NCI-H1417 treated with DMSO at 0.1 percent for 48 hours (cell line): ENCODE data around the gene PAXX.

ENCODE experiments used
- DNase-seq: peaks from one replicate; lab custom pipeline; 2025; lab: John Stamatoyannopoulos, UW

PAXX gene

GRCh38 chr9:136982232-136983051 lies 9.8 kb upstream of the PAXX start, which contains the start of gene LCNL1:
LCNL1 (plus strand) TSS chr9:136982993; CDS start chr9:136983587, 594 bp downstream.
- no peak for DNase-seq

DNA sequence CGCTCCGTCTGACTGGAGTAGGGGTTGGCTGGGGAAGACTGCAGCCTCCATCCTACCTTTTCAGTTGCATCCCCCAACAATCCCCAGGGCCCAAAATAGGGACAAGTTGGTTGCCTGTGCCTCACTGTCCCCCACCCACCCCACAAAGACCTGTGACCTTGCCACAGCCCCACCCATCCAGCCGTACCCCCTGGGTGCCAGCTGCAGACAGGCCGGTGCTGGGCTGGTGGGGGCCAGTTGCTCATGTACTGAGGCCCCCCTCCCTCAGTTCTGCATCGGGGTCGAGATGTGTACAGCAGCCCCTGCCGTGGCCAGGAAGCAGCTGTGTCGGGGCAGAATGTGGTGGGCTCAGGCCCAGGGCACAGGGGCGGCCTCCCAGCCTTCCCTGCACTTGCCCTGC lies 9.1 kb upstream of the PAXX start:
- DNase-seq: no peak

GRCh38 chr9:136983656-136984314 lies 8.4 kb upstream of the PAXX start:
- no peak for DNase-seq

DNA sequence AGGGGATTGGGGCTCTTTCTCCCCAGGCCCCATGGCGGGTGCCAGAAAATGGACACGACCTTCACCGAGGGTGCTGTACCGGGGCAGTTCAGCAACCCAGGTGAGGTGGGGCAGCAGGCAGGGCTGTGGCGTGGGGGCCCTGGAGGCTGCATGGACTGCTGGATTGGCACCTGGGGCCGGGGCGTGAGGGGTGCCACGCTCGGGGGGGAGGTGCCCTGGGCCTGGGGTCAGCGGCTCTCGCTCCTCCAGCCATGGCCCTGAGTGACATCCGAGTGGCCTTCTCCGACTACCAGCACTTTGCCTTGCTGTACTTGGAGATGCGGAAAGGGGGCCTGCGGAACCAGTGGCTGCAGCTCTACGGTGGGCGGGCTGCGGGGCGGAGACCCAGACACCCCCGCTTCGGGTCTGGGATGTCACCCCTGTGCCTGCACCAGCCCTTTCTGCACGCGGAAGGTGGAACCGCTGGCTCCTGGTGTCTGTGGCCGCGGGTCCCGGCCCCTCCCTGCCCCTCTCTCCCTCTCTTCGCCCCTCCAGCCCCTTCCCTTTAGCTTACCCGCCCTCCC lies 7.7 kb upstream of the PAXX start:
- DNase-seq: no peak

DNA sequence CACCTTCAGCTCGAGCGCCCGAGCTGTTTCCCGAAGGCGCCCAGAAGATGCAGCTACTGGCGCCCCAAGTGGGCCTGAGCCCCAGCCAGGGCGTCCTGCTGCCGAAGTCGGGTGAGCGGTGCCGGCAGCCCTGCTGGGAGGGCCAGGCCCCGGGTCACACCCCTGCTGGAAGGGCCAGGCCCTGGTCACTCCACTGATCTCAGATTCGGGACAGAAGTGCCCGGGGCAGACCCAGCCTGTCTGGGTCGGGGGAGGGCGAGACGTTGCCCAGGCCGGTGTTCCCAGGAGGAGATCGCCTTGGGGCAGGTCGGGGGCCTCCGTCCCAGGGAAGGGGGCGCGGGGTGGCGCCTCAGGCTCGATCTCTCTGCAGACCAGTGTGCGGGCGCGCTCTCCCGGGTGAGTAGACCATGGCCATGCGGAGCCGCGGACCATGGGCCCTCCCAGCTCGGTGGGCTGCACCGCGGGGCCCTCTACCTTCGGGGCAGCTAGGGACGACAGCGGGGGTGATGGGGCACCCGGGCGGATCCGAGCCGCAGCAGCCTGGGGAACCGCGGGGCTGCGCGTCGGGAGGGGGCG lies 7.1 kb upstream of the PAXX start:
- DNase-seq: no peak

DNA sequence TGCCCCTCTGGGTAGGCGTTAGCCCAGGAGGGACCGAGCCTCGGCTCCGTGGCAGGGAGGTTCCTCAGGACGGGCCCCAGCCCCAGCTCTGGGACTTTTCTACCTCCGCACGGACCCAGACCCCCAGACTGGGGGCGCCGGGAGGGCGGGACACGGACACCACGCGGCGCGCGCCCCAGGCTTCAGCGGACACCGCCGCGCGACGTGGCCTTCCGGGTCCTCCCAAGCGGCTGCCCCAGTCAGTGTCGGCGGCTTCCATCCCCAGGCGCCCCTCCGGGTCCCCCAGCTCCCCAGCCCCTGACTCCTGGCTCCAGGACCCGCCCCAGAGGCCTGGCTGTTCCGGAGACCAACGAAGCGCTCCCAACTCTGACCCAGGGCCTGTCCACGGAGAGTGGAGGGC lies 6.4 kb upstream of the PAXX start:
- no peak for DNase-seq

DNA sequence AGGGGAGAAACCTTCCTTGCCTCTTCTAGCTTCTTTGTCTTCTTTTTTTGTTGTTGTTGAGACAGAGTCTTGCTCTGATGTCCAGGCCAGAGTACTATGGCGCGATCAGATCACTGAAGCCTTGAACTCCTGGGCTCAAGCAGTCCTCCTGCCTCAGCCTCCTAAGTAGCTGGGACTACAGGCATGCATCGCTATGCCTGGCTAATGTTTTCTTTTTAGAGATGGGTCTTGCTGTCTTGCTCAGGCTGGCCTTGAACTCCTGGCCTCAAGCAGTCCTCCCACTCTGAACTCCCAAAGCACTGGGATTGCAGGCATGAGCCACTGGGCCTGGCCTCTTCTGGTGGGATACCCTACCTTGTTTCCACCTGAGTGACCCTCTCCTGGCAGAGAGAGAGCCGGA lies 3.4 kb upstream of the PAXX start:
- DNase-seq: no peak

DNA sequence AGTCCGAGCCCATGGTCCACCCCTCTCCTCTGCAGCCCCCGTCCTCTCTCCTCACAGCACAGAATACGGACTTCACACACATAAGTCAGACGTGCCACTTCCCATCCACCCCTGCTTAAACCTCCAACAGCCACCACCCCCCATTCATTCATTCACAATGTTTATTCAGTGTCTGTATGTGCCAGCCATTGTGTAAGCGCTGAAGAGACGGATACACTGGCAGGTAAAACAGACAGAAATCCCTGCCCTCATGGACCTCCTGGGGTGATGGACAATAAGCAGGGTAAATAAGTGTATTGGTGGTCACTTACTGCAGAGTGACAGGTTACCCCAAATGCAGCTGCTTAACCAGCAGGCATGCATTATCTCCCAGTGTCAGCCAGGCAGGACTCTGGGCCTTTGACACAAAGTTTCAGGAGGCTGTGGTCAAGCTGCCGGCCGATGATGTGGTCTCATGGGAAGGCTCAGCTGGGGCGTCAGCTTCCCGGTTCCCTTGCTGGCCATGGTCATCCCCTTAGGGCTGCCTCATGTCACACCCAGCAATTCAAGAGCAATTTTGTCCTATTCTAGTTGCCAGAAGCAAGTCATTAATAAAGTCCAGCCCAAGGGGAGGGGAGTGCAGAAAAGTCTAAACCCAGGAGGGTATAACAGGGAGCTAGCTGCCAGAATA lies 1.8 kb upstream of the PAXX start:
- DNase-seq: no peak

GRCh38 chr9:136992819-136993369 lies 672 bp downstream of the PAXX start:
- no peak for DNase-seq

DNA sequence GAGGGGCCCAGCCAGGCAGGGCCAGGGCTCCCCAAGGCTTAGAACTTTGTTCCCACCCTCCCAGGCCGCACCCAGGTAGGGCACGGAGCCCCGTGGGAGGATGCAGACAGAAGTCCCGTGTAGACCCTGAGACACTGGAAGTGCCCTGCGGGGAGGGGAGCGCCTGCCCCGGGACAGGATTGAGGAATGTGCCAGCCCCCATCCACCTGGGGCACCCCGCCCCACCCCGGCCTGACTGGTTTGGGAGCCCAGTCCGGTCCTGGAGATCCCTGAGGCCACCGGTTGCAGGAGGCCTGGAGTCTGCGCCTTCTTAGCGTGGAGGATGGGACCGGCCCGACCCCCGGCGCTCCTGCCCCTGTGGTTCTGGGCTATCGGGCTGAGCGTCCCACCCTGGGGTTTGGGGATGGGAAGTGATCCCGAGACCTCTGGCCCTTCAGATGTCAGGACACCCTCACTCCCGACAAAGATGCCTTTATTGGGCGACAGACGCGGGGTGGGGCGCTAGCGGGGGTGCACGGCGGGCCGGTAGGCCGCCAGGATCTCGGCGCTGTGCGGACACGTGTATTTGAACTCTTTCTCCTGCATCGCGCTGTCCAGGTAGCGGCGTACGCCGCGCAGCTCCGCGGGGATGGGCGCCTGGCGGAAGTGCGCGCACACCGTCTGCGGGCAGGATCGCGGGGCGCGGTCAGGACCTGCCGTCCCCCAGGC lies 2.1 kb downstream of the PAXX start:
- DNase-seq: no peak

DNA sequence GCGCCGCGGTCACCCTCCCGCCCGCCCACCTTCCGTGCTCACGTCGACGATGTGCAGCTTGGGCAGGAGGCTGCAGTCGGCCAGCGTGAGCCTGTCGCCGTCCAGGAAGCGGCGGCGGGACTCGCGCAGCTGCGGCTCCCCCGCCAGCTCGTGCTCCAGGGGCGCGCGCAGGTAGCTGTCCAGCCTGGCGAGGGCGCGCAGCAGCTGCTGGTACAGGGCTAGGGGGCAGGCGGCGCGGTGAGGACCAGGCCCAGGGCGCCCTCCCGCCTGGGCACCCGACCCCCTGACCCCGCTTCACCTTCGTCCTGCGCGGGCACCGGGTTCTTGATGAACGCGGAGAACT lies 2.6 kb downstream of the PAXX start:
- no peak for DNase-seq

DNA sequence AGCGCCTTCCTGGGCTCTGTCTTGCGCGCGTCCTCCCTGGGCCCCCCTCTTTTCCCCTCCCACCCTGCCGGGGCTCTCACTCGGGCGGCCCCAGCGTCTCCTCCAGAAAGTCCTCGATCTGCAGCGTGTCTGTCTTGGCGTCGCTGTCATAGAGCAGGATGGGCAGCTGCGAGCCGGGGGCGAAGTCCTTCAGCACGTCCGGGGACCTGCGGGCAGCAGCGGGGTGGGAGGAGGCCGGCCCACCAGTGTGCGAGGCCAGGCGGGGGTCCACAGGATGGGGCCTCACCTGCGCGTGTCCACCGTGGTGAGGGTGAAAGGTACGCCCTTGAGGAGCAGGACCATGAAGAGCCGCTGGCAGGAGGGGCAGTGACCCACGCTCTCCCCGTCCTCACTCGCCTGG lies 3.1 kb downstream of the PAXX start:
- no peak for DNase-seq

DNA sequence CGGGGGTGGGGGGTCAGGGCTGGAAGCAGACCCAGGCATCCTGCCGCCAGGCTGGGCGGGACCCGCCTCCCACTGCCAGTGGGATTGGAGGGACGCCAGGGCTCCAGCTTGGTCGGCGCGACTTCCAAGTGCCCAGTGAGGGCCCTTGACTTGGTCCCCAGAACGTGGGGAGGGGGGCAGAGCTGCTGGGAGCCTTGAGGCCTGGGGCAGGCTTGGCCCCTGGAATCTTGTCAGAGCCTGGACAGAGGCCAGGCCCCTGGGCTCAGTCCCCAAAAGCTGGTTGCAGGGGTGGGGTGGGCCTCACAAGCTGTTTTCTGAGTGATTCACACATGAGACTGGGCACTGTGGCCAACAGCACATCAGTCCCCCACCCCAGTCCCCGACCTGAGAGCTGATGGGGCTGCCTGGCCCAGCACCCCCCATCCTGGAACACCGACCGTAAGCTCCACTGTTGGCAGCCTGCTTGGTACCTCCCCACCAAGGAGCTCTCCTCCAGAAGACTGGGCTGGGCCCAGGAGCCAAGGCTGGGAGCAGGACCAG lies 3.6 kb downstream of the PAXX start:
- DNase-seq: no peak

- no peak for DNase-seq
Observed at GRCh38 chr9:136996361-136997292, 4.4 kb downstream of the PAXX start, which contains the start of gene CLIC3. CLIC3 (minus strand) TSS chr9:136996568; CDS start chr9:136996543, 25 bp downstream.

DNA sequence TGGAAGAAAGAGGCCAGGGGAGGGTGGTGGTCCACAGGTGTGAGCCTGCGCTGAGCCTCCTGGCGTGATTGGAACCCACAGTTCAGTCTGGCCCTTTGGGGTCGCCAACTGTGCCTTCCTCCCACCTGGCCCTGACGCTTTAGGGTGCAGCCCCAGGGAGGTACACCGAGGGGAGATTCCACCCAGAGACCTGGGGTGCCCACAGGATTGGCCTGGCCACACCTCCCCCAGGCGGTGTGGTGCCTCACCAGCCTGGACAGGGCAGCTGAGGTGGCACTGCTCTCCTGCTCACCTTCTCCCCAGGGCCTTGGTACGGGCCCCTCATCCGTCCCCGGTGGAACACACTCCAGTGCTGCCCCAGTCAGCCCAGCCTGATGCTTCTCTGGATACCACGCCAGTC lies 5.1 kb downstream of the PAXX start:
- DNase-seq: no peak

GRCh38 chr9:136997830-136998234 lies 5.6 kb downstream of the PAXX start:
- DNase-seq: no peak

DNA sequence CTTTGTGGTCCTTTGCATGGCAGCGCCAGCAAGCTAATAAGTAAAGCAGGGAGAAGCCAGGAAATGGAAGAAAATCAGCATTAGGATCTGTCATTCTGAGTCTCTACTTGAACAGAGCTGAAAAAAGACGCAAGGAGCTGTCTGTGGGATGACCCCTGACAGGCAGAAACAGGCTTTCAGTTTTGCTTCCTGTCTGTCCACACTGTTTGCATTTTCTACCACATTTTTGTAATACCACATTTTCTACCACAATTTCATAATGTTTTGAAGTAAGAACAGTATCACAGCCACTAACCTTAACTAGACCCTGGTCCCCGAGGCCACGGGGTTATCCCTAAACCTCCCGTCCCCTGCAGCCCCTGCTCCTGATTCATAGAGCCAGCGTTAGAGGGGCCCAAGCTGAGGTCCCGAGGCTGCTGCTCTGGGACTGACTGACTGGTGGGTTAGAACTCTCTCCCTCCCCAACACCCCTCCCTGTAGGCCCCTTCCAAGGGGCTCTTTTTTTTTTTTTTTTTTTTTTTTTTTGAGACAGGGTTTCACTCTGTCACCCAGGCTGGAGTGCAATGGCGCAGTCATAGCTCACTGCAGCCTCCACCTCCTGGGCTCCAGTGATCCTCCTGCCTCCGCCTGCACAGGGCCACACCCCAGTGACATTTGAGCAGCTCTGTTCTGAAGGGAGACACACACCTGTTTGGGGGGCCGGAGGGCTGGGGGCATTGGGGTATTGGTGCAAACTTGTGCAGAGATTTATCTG lies 8.1 kb downstream of the PAXX start:
- no peak for DNase-seq

- no peak for DNase-seq
Observed at GRCh38 chr9:137001857-137002645, 9.8 kb downstream of the PAXX start.
